H9 (cell line): ENCODE data around the gene TRIO. TPM values are rescaled to one million over a fixed set of nuclear protein-coding genes. Genes with fewer than 3 reads are reported as not detected.

Experiments
- DNase-seq: peaks from one replicate; pipeline ENCODE4 v3.0.0-alpha.2; 2017
- H2AFZ ChIP-seq: one replicate; pipeline ENCODE4 v1.6.1; 2013; ENCODE audit warnings: mild to moderate bottlenecking, low read length, control low read depth, moderate library complexity
- H2AK5ac ChIP-seq: 2 replicates; pipeline ENCODE4 v1.6.1; 2013; ENCODE audit warnings: low read length, control low read depth, mixed read lengths; ENCODE audit not compliant: insufficient read length
- H2BK120ac ChIP-seq: one replicate; pipeline ENCODE4 v1.6.1; 2013; ENCODE audit warnings: low read depth, mild to moderate bottlenecking, low read length, control low read depth, inconsistent platforms; ENCODE audit not compliant: poor library complexity, severe bottlenecking
- H2BK12ac ChIP-seq: 2 replicates; pipeline ENCODE4 v1.6.1; 2013; ENCODE audit warnings: low read length, control low read depth, mixed read lengths, low read depth; ENCODE audit not compliant: insufficient read length
- H2BK15ac ChIP-seq: 2 replicates; pipeline ENCODE4 v1.6.1; 2013; ENCODE audit warnings: low read depth, low read length, control low read depth
- H2BK20ac ChIP-seq: one replicate; pipeline ENCODE4 v1.6.1; 2013; ENCODE audit warnings: low read depth, mild to moderate bottlenecking, low read length, control low read depth, inconsistent platforms; ENCODE audit not compliant: poor library complexity, severe bottlenecking
- H2BK5ac ChIP-seq: 2 replicates; pipeline ENCODE4 v1.6.1; 2013; ENCODE audit warnings: low read length, control low read depth, mixed read lengths; ENCODE audit not compliant: insufficient read length
- H3K14ac ChIP-seq: 2 replicates; pipeline ENCODE4 v1.6.1; 2013; ENCODE audit warnings: low read length, control low read depth; ENCODE audit not compliant: insufficient read depth
- H3K18ac ChIP-seq: 2 replicates; pipeline ENCODE4 v1.6.1; 2013; ENCODE audit warnings: low read depth, mild to moderate bottlenecking, mixed read lengths, low read length, control low read depth; ENCODE audit not compliant: insufficient read length
- H3K23ac ChIP-seq: 2 replicates; pipeline ENCODE4 v1.6.1; 2013; ENCODE audit warnings: low read length, control low read depth, mixed read lengths, low read depth; ENCODE audit not compliant: insufficient read length
- H3K23me2 ChIP-seq: 2 replicates; pipeline ENCODE4 v1.6.1; 2013; ENCODE audit warnings: low read depth, mild to moderate bottlenecking, mixed read lengths, low read length, control low read depth; ENCODE audit not compliant: insufficient read length, poor library complexity, severe bottlenecking
- H3K27ac ChIP-seq: 2 replicates; pipeline ENCODE4 v1.5.1; 2013; ENCODE audit warnings: low read length, control low read depth, mixed read lengths, low read depth; ENCODE audit not compliant: insufficient read length
- H3K27me3 ChIP-seq: 2 replicates; pipeline ENCODE4 v1.6.1; 2013; ENCODE audit warnings: low read length, control low read depth, inconsistent platforms; ENCODE audit not compliant: insufficient read depth
- H3K4ac ChIP-seq: 2 replicates; pipeline ENCODE4 v1.6.1; 2013; ENCODE audit warnings: low read depth, mild to moderate bottlenecking, control low read depth, inconsistent platforms, low read length, moderate library complexity
- H3K4me1 ChIP-seq: 2 replicates; pipeline ENCODE4 v1.6.1; 2013; ENCODE audit warnings: low read length, control low read depth, inconsistent platforms; ENCODE audit not compliant: insufficient read depth
- H3K4me2 ChIP-seq: 2 replicates; pipeline ENCODE4 v1.6.1; 2013; ENCODE audit warnings: low read length, control low read depth, mixed read lengths; ENCODE audit not compliant: insufficient read length, insufficient read depth
- H3K56ac ChIP-seq: 2 replicates; pipeline ENCODE4 v1.6.1; 2013; ENCODE audit warnings: low read depth, mild to moderate bottlenecking, mixed read lengths, low read length, control low read depth; ENCODE audit not compliant: insufficient read length
- H3K79me1 ChIP-seq: 2 replicates; pipeline ENCODE4 v1.6.1; 2013; ENCODE audit warnings: low read depth, mild to moderate bottlenecking, moderate library complexity, low read length, control low read depth, inconsistent platforms; ENCODE audit not compliant: insufficient read depth, poor library complexity, severe bottlenecking
- H3K79me2 ChIP-seq: 2 replicates; pipeline ENCODE4 v1.6.1; 2013; ENCODE audit warnings: low read length, control low read depth, inconsistent platforms; ENCODE audit not compliant: insufficient read depth
- H3K9ac ChIP-seq: 2 replicates; pipeline ENCODE4 v1.6.1; 2013; ENCODE audit warnings: low read length, control low read depth, mixed read lengths; ENCODE audit not compliant: insufficient read length; ENCODE audit errors: extremely low read depth
- H3K9me3 ChIP-seq: one replicate; pipeline ENCODE4 v1.6.1; 2013; ENCODE audit warnings: low read depth, low read length, inconsistent platforms; ENCODE audit not compliant: control insufficient read depth
- H3T11ph ChIP-seq: one replicate; pipeline ENCODE4 v1.6.1; 2013; ENCODE audit warnings: mild to moderate bottlenecking, low read length, control low read depth, inconsistent platforms
- H4K20me1 ChIP-seq: one replicate; pipeline ENCODE4 v1.6.1; 2013; ENCODE audit not compliant: control insufficient read depth, insufficient read length, insufficient read depth
- H4K5ac ChIP-seq: 2 replicates; pipeline ENCODE4 v1.6.1; 2013; ENCODE audit warnings: low read depth, mild to moderate bottlenecking, mixed read lengths, low read length, control low read depth; ENCODE audit not compliant: insufficient read length
- H4K8ac ChIP-seq: replicated peaks from 2 replicates; pipeline ENCODE4 v1.6.1; 2013; ENCODE audit warnings: low read length, control low read depth, mixed read lengths, low read depth; ENCODE audit not compliant: insufficient read length
- H4K91ac ChIP-seq: 2 replicates; pipeline ENCODE4 v1.6.1; 2013; ENCODE audit warnings: low read depth, mild to moderate bottlenecking, moderate library complexity, mixed read lengths, low read length, control low read depth; ENCODE audit not compliant: insufficient read length
- H3K27ac Mint-ChIP-seq, 3 experiments: 2 replicates in 2 of 3; 3 replicates in 1 of 3; pipeline ENCODE4 v1.8.0; 2020 to 2021; ENCODE audit warnings: mixed read lengths in 3 of 3, mild to moderate bottlenecking in 1 of 3, moderate library complexity in 1 of 3
- H3K27me3 Mint-ChIP-seq: 2 replicates; pipeline ENCODE4 v1.8.0; 2021; ENCODE audit warnings: low read depth, mild to moderate bottlenecking, moderate library complexity, mixed read lengths
- H3K36me3 Mint-ChIP-seq, 3 experiments: 2 replicates in 2 of 3; 3 replicates in 1 of 3; pipeline ENCODE4 v1.8.0; 2020 to 2021; ENCODE audit warnings: low read depth in 3 of 3, mixed read lengths in 3 of 3; ENCODE audit not compliant: insufficient read depth in 1 of 3
- H3K4me1 Mint-ChIP-seq, 2 experiments: 2 replicates each; pipeline ENCODE4 v1.8.0; 2020; ENCODE audit warnings: mixed read lengths in 2 of 2
- H3K4me3 Mint-ChIP-seq, 2 experiments: 2 replicates in 1 of 2; 3 replicates in 1 of 2; pipeline ENCODE4 v1.8.0; 2020 to 2021; ENCODE audit warnings: mild to moderate bottlenecking in 2 of 2, mixed read lengths in 2 of 2, moderate library complexity in 1 of 2
- H3K9me3 Mint-ChIP-seq, 2 experiments: 2 replicates in 1 of 2; 3 replicates in 1 of 2; pipeline ENCODE4 v1.8.0; 2020; ENCODE audit warnings: mild to moderate bottlenecking in 2 of 2, mixed read lengths in 2 of 2, moderate library complexity in 1 of 2
- WGBS: extraction: QIAGEN DNeasy Blood & Tissue Kit; methylation state at CpG from one replicate; pipeline ENCODE4 v1.1.7; 2013; ENCODE audit warnings: missing lambda C conversion rate, low lambda C conversion rate, mixed read lengths; ENCODE audit not compliant: insufficient read length; ENCODE audit errors: extremely low coverage; 5-methylcytosine and 5-hydroxymethylcytosine counted together
- total RNA-seq: library from RNA; stranded (reverse); gene quantifications from 2 replicates; pipeline ENCODE4 v1.2.1, GENCODE V29; 2021
- TF ChIP-seq, protein P1 (sequence below): fragments of 200-600 bp; sonication (generic); conservative IDR thresholded peaks from 3 replicates; pipeline ENCODE4 v1.8.0; 2021; ENCODE audit warnings: antibody characterized with exemption, mild to moderate bottlenecking

TRIO gene
- total RNA-seq, 1 experiment from 2014 or later: 87.8 TPM

DNA sequence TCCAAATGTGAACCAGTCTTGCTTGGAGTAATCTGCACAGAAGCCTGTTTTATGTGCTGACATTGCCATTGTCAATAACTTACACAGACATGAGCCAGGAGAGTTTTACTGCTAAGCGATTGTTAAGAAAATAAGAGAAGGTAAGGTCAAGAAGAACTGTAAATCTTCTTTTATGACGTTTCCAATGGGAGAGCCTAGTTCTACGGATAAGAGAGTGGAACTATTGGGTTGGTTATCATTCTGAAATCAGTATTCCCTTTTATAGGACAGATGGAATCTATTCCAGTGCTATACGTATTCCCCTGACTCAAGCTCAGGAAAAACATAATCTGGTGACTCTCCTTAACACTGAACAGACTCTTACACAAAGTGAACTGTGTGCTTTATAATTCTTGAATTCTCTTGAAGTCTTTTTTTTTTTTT is 300.5 kb downstream of the TRIO start:
- Histone ChIP-seq H3K4ac (no peak overlapping the region), H2AK5ac (no peak overlapping the region), H3K4me2 (no peak overlapping the region), H3T11ph (no peak overlapping the region), H3K18ac (no peak overlapping the region), H3K4me1 (peaks cover 6% of the 10 kb centered on the region; the same call in 1 of the 2 replicates), H4K20me1 (no peaks in the 10 kb centered on the region), H2AFZ (no peak overlapping the region), H3K79me2 (no peaks in the 10 kb centered on the region), H4K8ac (no peak overlapping the region), H3K23me2 (no peaks in the 10 kb centered on the region), H3K27ac (no peak overlapping the region), H2BK120ac (no peak overlapping the region), H3K9ac (no peak overlapping the region), H3K56ac (no peak overlapping the region), H3K27me3 (no peaks in the 10 kb centered on the region), H3K9me3 (no peaks in the 10 kb centered on the region), H2BK12ac (no peak overlapping the region), H3K23ac (no peak overlapping the region), H3K79me1 (no peaks in the 10 kb centered on the region), H2BK20ac (no peak overlapping the region), H2BK15ac (no peak overlapping the region), H4K91ac (no peak overlapping the region), H2BK5ac (no peak overlapping the region), H4K5ac (no peak overlapping the region), H3K14ac (no peak overlapping the region)
- WGBS: no CpG with 5 or more reads among the region's 4 CpGs
- H3K9me3 Mint-ChIP-seq: no peaks in the 10 kb centered on the region
- peaks cover 25 to 34% of the 10 kb centered on the region in 2 experiments for H3K4me1 Mint-ChIP-seq
- no peak for DNase-seq
- no peak overlapping the region for H3K4me3 Mint-ChIP-seq
- TF ChIP-seq, protein P1, sequence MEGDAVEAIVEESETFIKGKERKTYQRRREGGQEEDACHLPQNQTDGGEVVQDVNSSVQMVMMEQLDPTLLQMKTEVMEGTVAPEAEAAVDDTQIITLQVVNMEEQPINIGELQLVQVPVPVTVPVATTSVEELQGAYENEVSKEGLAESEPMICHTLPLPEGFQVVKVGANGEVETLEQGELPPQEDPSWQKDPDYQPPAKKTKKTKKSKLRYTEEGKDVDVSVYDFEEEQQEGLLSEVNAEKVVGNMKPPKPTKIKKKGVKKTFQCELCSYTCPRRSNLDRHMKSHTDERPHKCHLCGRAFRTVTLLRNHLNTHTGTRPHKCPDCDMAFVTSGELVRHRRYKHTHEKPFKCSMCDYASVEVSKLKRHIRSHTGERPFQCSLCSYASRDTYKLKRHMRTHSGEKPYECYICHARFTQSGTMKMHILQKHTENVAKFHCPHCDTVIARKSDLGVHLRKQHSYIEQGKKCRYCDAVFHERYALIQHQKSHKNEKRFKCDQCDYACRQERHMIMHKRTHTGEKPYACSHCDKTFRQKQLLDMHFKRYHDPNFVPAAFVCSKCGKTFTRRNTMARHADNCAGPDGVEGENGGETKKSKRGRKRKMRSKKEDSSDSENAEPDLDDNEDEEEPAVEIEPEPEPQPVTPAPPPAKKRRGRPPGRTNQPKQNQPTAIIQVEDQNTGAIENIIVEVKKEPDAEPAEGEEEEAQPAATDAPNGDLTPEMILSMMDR: no peak
- H3K27me3 Mint-ChIP-seq: no peaks in the 10 kb centered on the region
- H3K36me3 Mint-ChIP-seq: peaks cover 0 to 4% (median 0%) of the 10 kb centered on the region in 3 experiments; a peak in 3 of 7 replicates
- H3K27ac Mint-ChIP-seq: no peak overlapping the region
